Endothelial cell of umbilical vein (primary cell): ENCODE measurements around the gene MEPE. TPM values are rescaled to one million over a fixed set of nuclear protein-coding genes. Genes with fewer than 3 reads are reported as not detected.

Experiments used
- BruUV-seq: library from RNA; stranded (reverse); fragments of 400-500 nt; replicated peaks from 2 replicates; lab custom pipeline; 2021; lab: Mats Ljungman, UMichigan
- CTCF ChIA-PET: fragments of 300-600, 350-600 bp; sonication (Branson Sonifier 250); formaldehyde crosslinking; loops from one replicate; lab custom pipeline; 2021; ENCODE audit warnings: antibody characterized with exemption, inconsistent platforms; lab: Charles Lee
- POLR2A ChIA-PET: fragments of 300-600, 350-600 bp; sonication (Branson Sonifier 250); formaldehyde crosslinking; loops from one replicate; lab custom pipeline; 2021; ENCODE audit warnings: antibody characterized with exemption, inconsistent platforms; lab: Charles Lee
- DNase-seq: peaks from one replicate; pipeline ENCODE4 v3.0.0-alpha.2; 2011; ENCODE audit warnings: low read depth, low spot score
- FAIRE-seq: peaks from 2 replicates; lab custom pipeline; 2011; peaks lifted over from hg19 to GRCh38; lab: Jason Lieb, UNC
- H2AFZ ChIP-seq: 2 replicates; pipeline ENCODE4 v1.6.0; 2012; ENCODE audit warnings: low read depth, low read length, control low read depth, inconsistent platforms
- H3K27ac ChIP-seq: 2 replicates; pipeline ENCODE4 v1.5.1; 2011; ENCODE audit warnings: low read depth, mild to moderate bottlenecking, control low read depth, low read length, moderate library complexity; ENCODE audit not compliant: insufficient read depth
- H3K27me3 ChIP-seq, 2 experiments: 2 replicates each; pipeline versions ENCODE4 v1.6.0 to v1.6.1; 2011; ENCODE audit warnings: low read length in 2 of 2, mixed read lengths in 1 of 2; ENCODE audit not compliant: control insufficient read depth in 2 of 2, insufficient read depth in 2 of 2
- H3K36me3 ChIP-seq, 2 experiments: 2 replicates in 1 of 2; 3 replicates in 1 of 2; pipeline ENCODE4 v1.5.1; 2011; ENCODE audit warnings: low read length in 2 of 2, mild to moderate bottlenecking in 1 of 2, moderate library complexity in 1 of 2; ENCODE audit not compliant: control insufficient read depth in 2 of 2, insufficient read depth in 2 of 2; ENCODE audit errors: extremely low read depth in 1 of 2
- H3K4me1 ChIP-seq: 3 replicates; pipeline ENCODE4 v1.5.1; 2011; ENCODE audit warnings: mild to moderate bottlenecking, low read length; ENCODE audit not compliant: control insufficient read depth, insufficient read depth; ENCODE audit errors: extremely low read depth
- H3K4me2 ChIP-seq: 2 replicates; pipeline ENCODE4 v1.6.1; 2011; ENCODE audit warnings: low read length, control low read depth, mixed read lengths; ENCODE audit not compliant: insufficient read depth
- H3K4me3 ChIP-seq, 3 experiments: fragments of 200-600 bp in 1 of 3; sonication (generic), shearing (Covaris generic) in 1 of 3; replicated peaks in 1 of 3; 2 replicates each; pipeline ENCODE4 v1.5.1; 2011 to 2016; ENCODE audit warnings: control low read depth in 3 of 3, low read length in 3 of 3, mild to moderate bottlenecking in 2 of 3, inconsistent platforms in 1 of 3, low read depth in 1 of 3, moderate library complexity in 1 of 3; ENCODE audit not compliant: insufficient read depth in 1 of 3
- H3K79me2 ChIP-seq: 2 replicates; pipeline ENCODE4 v1.6.0; 2012; ENCODE audit warnings: low read length, inconsistent platforms; ENCODE audit not compliant: control insufficient read depth, insufficient read depth
- H3K9ac ChIP-seq: replicated peaks from 2 replicates; pipeline ENCODE3; 2011; ENCODE audit warnings: low read length, control low read depth; ENCODE audit not compliant: insufficient read depth; ENCODE audit errors: extremely low read depth
- H3K9me1 ChIP-seq: replicated peaks from 3 replicates; pipeline ENCODE4 v1.6.0; 2011; ENCODE audit warnings: mild to moderate bottlenecking, low read length; ENCODE audit not compliant: control insufficient read depth, insufficient read depth; ENCODE audit errors: extremely low read depth
- H3K9me3 ChIP-seq: replicated peaks from 2 replicates; pipeline ENCODE4 v1.5.1; 2012; ENCODE audit warnings: low read length, inconsistent platforms; ENCODE audit not compliant: control insufficient read depth, insufficient read depth
- H4K20me1 ChIP-seq: replicated peaks from 2 replicates; pipeline ENCODE3; 2011; ENCODE audit warnings: mild to moderate bottlenecking, low read length; ENCODE audit not compliant: control insufficient read depth, insufficient read depth; ENCODE audit errors: extremely low read depth
- CTCF ChIP-seq, 2 donors: IDR thresholded peaks; 1 replicate in 1 of 2; 2 replicates in 1 of 2; pipeline ENCODE4 v1.5.1; 2011; ENCODE audit warnings: low read length in 2 of 2, mild to moderate bottlenecking in 2 of 2, moderate library complexity in 2 of 2, control low read depth in 1 of 2, inconsistent platforms in 1 of 2, low read depth in 1 of 2; ENCODE audit not compliant: insufficient read depth in 1 of 2; ENCODE audit errors: extremely low read depth in 1 of 2
- EZH2 ChIP-seq: IDR thresholded peaks from 2 replicates; pipeline ENCODE4 v1.6.1; 2012; ENCODE audit warnings: borderline replicate concordance, low read depth, mild to moderate bottlenecking, moderate library complexity, low read length, inconsistent platforms; ENCODE audit not compliant: severe bottlenecking
- FOS ChIP-seq: IDR thresholded peaks from 2 replicates; pipeline ENCODE4 v1.6.1; 2011; ENCODE audit warnings: mild to moderate bottlenecking, low read length, moderate library complexity, borderline replicate concordance; ENCODE audit not compliant: insufficient read depth
- GATA2 ChIP-seq: IDR thresholded peaks from 2 replicates; pipeline ENCODE4 v1.7.0; 2011; ENCODE audit warnings: low read depth, mild to moderate bottlenecking, moderate library complexity, mixed read lengths, low read length; ENCODE audit not compliant: insufficient read length, insufficient read depth
- JUN ChIP-seq: IDR thresholded peaks from 2 replicates; pipeline ENCODE4 v1.6.1; 2011; ENCODE audit warnings: borderline replicate concordance, low read depth; ENCODE audit not compliant: insufficient read length, insufficient read depth
- MYC ChIP-seq: IDR thresholded peaks from one replicate; pipeline ENCODE4 v1.6.1; 2011; ENCODE audit warnings: mild to moderate bottlenecking, low read depth, low read length
- POLR2A ChIP-seq: IDR thresholded peaks from 2 replicates; pipeline ENCODE4 v1.6.1; 2012; ENCODE audit warnings: low read depth, mild to moderate bottlenecking, control low read depth, low read length
- POLR2AphosphoS5 ChIP-seq: IDR thresholded peaks from 2 replicates; pipeline ENCODE4 v1.6.1; 2012; ENCODE audit warnings: low read depth, mild to moderate bottlenecking, control low read depth, low read length, moderate library complexity; ENCODE audit not compliant: insufficient read depth
- dilution Hi-C: fragments of 300-500 bp; cut with MboI; formaldehyde crosslinking; loops from one replicate; pipeline ENCODE4 v1.15.0; 2019; ENCODE audit warnings: low sequenced_read_pairs; ENCODE audit not compliant: extremely low pct_ligation_motif_present
- intact Hi-C: fragments of 100-400 bp; cut with micrococcal nuclease; formaldehyde crosslinking; loops from one replicate; pipeline ENCODE4 v1.10.0; 2022
- polyA plus RNA-seq, 4 experiments: library from polyadenylated mRNA; depleted of rRNA in 3 of 4; stranded (reverse) in 3 of 4; unstranded in 1 of 4; fragments of >200 nt; gene quantifications; 2 replicates each; pipeline versions ENCODE4 v1.2.1 to v1.2.3, GENCODE V29; 2011 to 2012; ENCODE audit warnings: missing spikeins in 1 of 4
- total RNA-seq: library from RNA; stranded (reverse); gene quantifications from 2 replicates; pipeline ENCODE4 v1.2.3, GENCODE V29; 2021
- TF ChIP-seq, protein P1 (sequence below): IDR thresholded peaks from 2 replicates; pipeline ENCODE4 v1.6.1; 2011; ENCODE audit not compliant: insufficient read depth, insufficient read length

The MEPE gene
- total and polyA plus RNA-seq, 2 donors (not counting 3 experiments of a cell fraction or from before 2014, with no cell fraction given) = not detected

DNA sequence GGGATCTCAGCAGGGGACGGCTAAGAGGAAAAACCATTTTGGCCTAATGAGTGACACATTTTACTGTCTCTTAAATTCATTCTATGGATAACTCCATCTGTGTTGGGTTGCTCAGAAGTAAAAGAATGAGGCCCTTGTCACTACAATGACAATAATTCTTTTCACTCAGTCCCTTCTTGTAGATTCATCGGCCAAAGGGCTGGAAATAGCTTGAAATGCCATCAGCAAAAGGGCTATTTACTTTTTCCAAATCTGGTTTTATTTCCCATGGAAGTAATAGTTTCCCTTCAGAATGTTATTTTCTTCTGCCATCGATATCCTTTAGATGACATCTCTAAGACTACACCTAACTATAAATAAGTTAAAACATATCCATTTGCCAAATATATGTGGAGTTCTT is 7.4 kb downstream of the MEPE start:
- no peak overlapping the region for H3K4me2 ChIP-seq
- FAIRE-seq (no peak), DNase-seq (no peak)
- no peaks in the 10 kb centered on the region for H4K20me1 ChIP-seq
- peaks cover 3 to 7% of the 10 kb centered on the region in 2 experiments for H3K27me3 ChIP-seq
- H3K9me3 ChIP-seq = no peaks in the 10 kb centered on the region
- POLR2A ChIA-PET = no interaction called here
- H3K4me3 ChIP-seq = no peak overlapping the region
- CTCF ChIA-PET = interaction anchor here (0.6 to 4.3 kb wide), 14 partner anchors 9 to 486 kb away, joined by 3 to 130 read pairs (median 4); no protein-coding TSS in a partner anchor
- TF ChIP-seq GATA2 (no peak), JUN (no peak), CTCF (IDR thresholded peaks at IDR 0.05; ENCODE audit: extremely low read depth in 1 of 2, insufficient read depth in 1 of 2, low read depth in 1 of 2, low read length in 2 of 2) (no peak), MYC (no peak), POLR2AphosphoS5 (no peak), POLR2A (no peak), EZH2 (no peak), FOS (no peak)
- TF ChIP-seq, protein P1, sequence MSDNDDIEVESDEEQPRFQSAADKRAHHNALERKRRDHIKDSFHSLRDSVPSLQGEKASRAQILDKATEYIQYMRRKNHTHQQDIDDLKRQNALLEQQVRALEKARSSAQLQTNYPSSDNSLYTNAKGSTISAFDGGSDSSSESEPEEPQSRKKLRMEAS = no peak
- H3K9me1 ChIP-seq = no peaks in the 10 kb centered on the region
- H3K27ac ChIP-seq = no peak overlapping the region
- H3K9ac ChIP-seq = no peak overlapping the region
- H3K4me1 ChIP-seq = peaks cover 8% of the 10 kb centered on the region
- BruUV-seq = no TSS peak
- no peak overlapping the region for H2AFZ ChIP-seq
- H3K36me3 ChIP-seq = no peaks in the 10 kb centered on the region
- intact Hi-C loops = no loop called here
- dilution Hi-C loops = no loop called here
- H3K79me2 ChIP-seq = no peaks in the 10 kb centered on the region
